Neural crest cell (in vitro differentiated cells): ENCODE results near the gene AFDN. TPM values are rescaled to one million over a fixed set of nuclear protein-coding genes. Genes with fewer than 3 reads are reported as not detected.

ENCODE experiments used
- DNase-seq: peaks from one replicate; pipeline ENCODE4 v3.0.0; 2021; ENCODE audit warnings: low read depth, mixed read lengths, low spot score
- H3K27ac Mint-ChIP-seq: one replicate; pipeline ENCODE4 v1.8.0; 2021; ENCODE audit warnings: mild to moderate bottlenecking, mixed read lengths; ENCODE audit not compliant: unreplicated experiment
- H3K27me3 Mint-ChIP-seq: 2 replicates; pipeline ENCODE4 v1.8.0; 2021; ENCODE audit warnings: low read depth, mild to moderate bottlenecking, mixed read lengths
- H3K36me3 Mint-ChIP-seq: 2 replicates; pipeline ENCODE4 v1.8.0; 2021; ENCODE audit warnings: low read depth, mild to moderate bottlenecking, mixed read lengths
- H3K4me1 Mint-ChIP-seq: 2 replicates; pipeline ENCODE4 v1.8.0; 2021; ENCODE audit warnings: mixed read lengths
- H3K4me3 Mint-ChIP-seq: one replicate; pipeline ENCODE4 v1.8.0; 2021; ENCODE audit warnings: mild to moderate bottlenecking, mixed read lengths
- H3K9me3 Mint-ChIP-seq: 2 replicates; pipeline ENCODE4 v1.8.0; 2021; ENCODE audit warnings: mixed read lengths
- CTCF ChIP-seq: fragments of 200-600 bp; sonication (generic); conservative IDR thresholded peaks from 2 replicates; pipeline ENCODE4 v1.5.0; 2021; ENCODE audit warnings: antibody characterized with exemption, mild to moderate bottlenecking
- total RNA-seq: library from RNA; stranded (reverse); gene quantifications from 2 replicates; pipeline ENCODE4 v1.2.1, GENCODE V29; 2021

Gene AFDN
- total RNA-seq, 1 donor from 2014 or later = 143 TPM

DNA sequence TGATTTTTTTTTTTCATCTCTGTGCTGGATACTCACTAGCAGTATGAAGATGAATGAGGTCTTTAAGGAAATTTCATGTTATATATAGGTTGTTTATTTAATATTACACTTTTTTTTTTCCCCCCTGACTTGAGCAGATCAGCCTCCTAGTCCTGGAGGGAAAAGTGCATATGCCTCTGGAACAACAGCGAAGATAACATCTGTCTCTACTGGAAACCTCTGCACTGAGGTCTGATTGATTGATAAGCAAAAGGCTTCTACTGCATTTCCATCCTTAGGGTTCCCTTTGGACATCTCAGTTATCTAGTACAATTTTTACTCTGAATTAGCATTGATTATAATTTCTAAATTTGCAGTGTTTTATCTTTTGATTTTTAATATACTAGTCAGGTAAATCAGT lies 121.0 kb downstream of the AFDN start:
- H3K27me3 Mint-ChIP-seq = no peaks in the 10 kb centered on the region
- no peak for TF ChIP-seq CTCF
- H3K27ac Mint-ChIP-seq = no peak overlapping the region
- H3K9me3 Mint-ChIP-seq = no peaks in the 10 kb centered on the region
- peaks cover 39% of the 10 kb centered on the region for H3K36me3 Mint-ChIP-seq
- no peak for DNase-seq
- H3K4me1 Mint-ChIP-seq = no peaks in the 10 kb centered on the region
- no peak overlapping the region for H3K4me3 Mint-ChIP-seq

DNA sequence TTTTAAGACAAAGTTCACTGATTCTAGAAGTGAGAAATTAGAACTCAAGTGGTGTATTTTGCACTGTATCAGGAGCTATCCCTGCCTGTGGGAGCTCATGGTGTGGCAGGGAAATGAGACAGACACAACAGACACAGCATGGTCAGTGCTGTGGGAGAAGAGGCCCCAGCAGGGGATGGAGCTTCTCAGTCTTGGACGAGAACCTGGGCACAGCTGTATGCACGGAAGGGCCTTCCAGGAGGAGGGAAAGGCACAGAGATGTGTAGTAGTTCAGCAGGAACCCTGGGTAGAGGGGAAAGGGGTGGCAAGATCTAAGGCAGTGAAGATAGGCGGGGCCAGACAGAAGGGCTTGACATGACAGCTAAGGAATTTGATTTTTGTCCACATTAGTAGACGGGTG lies 122.0 kb downstream of the AFDN start:
- no peaks in the 10 kb centered on the region for H3K27me3 Mint-ChIP-seq
- DNase-seq = no peak
- H3K9me3 Mint-ChIP-seq = no peaks in the 10 kb centered on the region
- H3K27ac Mint-ChIP-seq = peak overlapping the region; percentile 32
- H3K4me1 Mint-ChIP-seq = no peaks in the 10 kb centered on the region
- H3K36me3 Mint-ChIP-seq = peaks cover 33% of the 10 kb centered on the region
- TF ChIP-seq CTCF = no peak
- no peak overlapping the region for H3K4me3 Mint-ChIP-seq

GRCh38 chr6:167949121-167949684 lies 122.5 kb downstream of the AFDN start:
- no peak for TF ChIP-seq CTCF
- Mint-ChIP-seq H3K4me3 (no peak overlapping the region), H3K36me3 (peaks cover 33% of the 10 kb centered on the region), H3K4me1 (no peaks in the 10 kb centered on the region), H3K27me3 (no peaks in the 10 kb centered on the region), H3K27ac (peak overlapping the region; percentile 32), H3K9me3 (no peaks in the 10 kb centered on the region)
- DNase-seq = no peak

- H3K27ac Mint-ChIP-seq = no peak overlapping the region
These were observed 125.2 kb downstream of the AFDN start for GRCh38 chr6:167951781-167952511.

GRCh38 chr6:167952512-167952859 lies 125.8 kb downstream of the AFDN start:
- Mint-ChIP-seq H3K27ac (no peak overlapping the region), H3K4me3 (no peak overlapping the region), H3K27me3 (no peaks in the 10 kb centered on the region), H3K4me1 (no peaks in the 10 kb centered on the region), H3K9me3 (no peaks in the 10 kb centered on the region), H3K36me3 (peaks cover 34% of the 10 kb centered on the region)
- TF ChIP-seq CTCF = no peak
- no peak for DNase-seq

More at GRCh38 chr6:167951781-167952511, 125.2 kb downstream of the AFDN start:
- Mint-ChIP-seq H3K27me3 (no peaks in the 10 kb centered on the region), H3K4me3 (no peak overlapping the region), H3K36me3 (peaks cover 34% of the 10 kb centered on the region), H3K4me1 (no peaks in the 10 kb centered on the region), H3K9me3 (no peaks in the 10 kb centered on the region)
- DNase-seq = no peak
- no peak for TF ChIP-seq CTCF
